Left lung (tissue), 10 donors: ENCODE results near the gene ADH4. TPM values are rescaled to one million over a fixed set of nuclear protein-coding genes. Genes with fewer than 3 reads are reported as not detected.

ENCODE experiments used
- ATAC-seq: fragments of 200-7000 bp; cut with Tn5 transposase; one replicate; pipeline ENCODE4 v1.9.1; 2020; ENCODE audit warnings: moderate library complexity
- DNase-seq, 4 donors: peaks; one replicate each; pipeline ENCODE4 v3.0.0-alpha.2; 2013 to 2020
- H3K27ac ChIP-seq, 2 donors: fragments of 200-600 bp; sonication (generic) in 1 of 2; one replicate each; pipeline versions ENCODE4 v1.5.0 to v1.8.0; 2020 to 2021
- H3K27me3 ChIP-seq, 2 donors: fragments of 200-600 bp; sonication (generic) in 1 of 2; one replicate each; pipeline versions ENCODE4 v1.5.0 to v1.8.0; 2020 to 2021
- H3K36me3 ChIP-seq, 2 donors: fragments of 200-600 bp; sonication (generic) in 1 of 2; one replicate each; pipeline versions ENCODE4 v1.5.0 to v1.8.0; 2020 to 2021
- H3K4me1 ChIP-seq, 2 donors: fragments of 200-600 bp; one replicate each; pipeline ENCODE4 v1.8.0; 2021
- H3K4me3 ChIP-seq, 2 donors: fragments of 200-600 bp; sonication (generic) in 1 of 2; one replicate each; pipeline versions ENCODE4 v1.5.0 to v1.8.0; 2020 to 2021; ENCODE audit warnings: mild to moderate bottlenecking in 1 of 2
- H3K9me3 ChIP-seq, 2 donors: fragments of 200-600 bp; sonication (generic) in 1 of 2; one replicate each; pipeline versions ENCODE4 v1.5.0 to v1.8.0; 2020 to 2021
- CTCF ChIP-seq, 2 donors: fragments of 200-600 bp; sonication (generic) in 1 of 2; IDR thresholded peaks; one replicate each; pipeline versions ENCODE4 v1.5.0 to v1.8.0; 2021; ENCODE audit warnings: antibody characterized with exemption in 2 of 2
- intact Hi-C, 2 donors: fragments of 100-400 bp; cut with DNase I; formaldehyde crosslinking; loops; one replicate each; pipeline versions ENCODE4 v1.11.2 to v1.14.2; 2022
- polyA plus RNA-seq, 6 donors: library from polyadenylated mRNA; unstranded; fragments of 120-200 nt; gene quantifications; one replicate each; pipeline ENCODE4 v1.2.1, GENCODE V29; 2013; ENCODE audit not compliant: insufficient read length in 6 of 6
- total RNA-seq, 2 donors: library from RNA; stranded (reverse); fragmentation: NEBNext Ultra II Directional; extraction: Animal tissue kit (Norgen Biotek cat#: 25700); gene quantifications; one replicate each; pipeline ENCODE4 v1.2.1, GENCODE V29; 2021
- donor health status: DM: no; HTN: yes; CAD: no.
- donor health status: DM: no; HTN: no; CAD: no.

ADH4 gene
- total and polyA plus RNA-seq, 8 donors = 0.48 to 2.0 (median 1.5) TPM; not detected in 2

GRCh38 chr4:99091216-99091575 lies 52.9 kb downstream of the ADH4 start:
- Histone ChIP-seq H3K36me3 (no peaks in the 10 kb centered on the region), H3K27me3 (no peaks in the 10 kb centered on the region), H3K4me3 (no peak overlapping the region), H3K4me1 (peaks cover 4 to 40% of the 10 kb centered on the region in 2 donors), H3K9me3 (no peaks in the 10 kb centered on the region), H3K27ac (peak overlapping the region; percentile 21 to 95)
- no peak for DNase-seq
- intact Hi-C loops = no loop called here
- ATAC-seq = no peak
- no peak for TF ChIP-seq CTCF (IDR thresholded peaks at IDR 0.05)

- ATAC-seq (no peak), DNase-seq (peak in 2 of 4 donors; percentile 37 to 39)
- intact Hi-C loops = no loop called here
- no peak for TF ChIP-seq CTCF (IDR thresholded peaks at IDR 0.05)
- Histone ChIP-seq H3K4me1 (peaks cover 4 to 43% of the 10 kb centered on the region in 2 donors), H3K4me3 (peak overlapping the region in 1 of 2 donors; percentile 66), H3K9me3 (no peaks in the 10 kb centered on the region), H3K36me3 (no peaks in the 10 kb centered on the region), H3K27me3 (no peaks in the 10 kb centered on the region), H3K27ac (peak overlapping the region; percentile 88 to 95)
Observed at GRCh38 chr4:99090481-99091215, 53.4 kb downstream of the ADH4 start.

GRCh38 chr4:99088481-99089365 lies 55.4 kb downstream of the ADH4 start, which contains the start of gene ADH5:
Gene ADH5, minus strand, starts transcription at chr4:99088788. Its CDS starts 88 bp downstream, at chr4:99088700.
- no peak for TF ChIP-seq CTCF (IDR thresholded peaks at IDR 0.05)
- Histone ChIP-seq H3K27ac (peak within 1 kb of the TSS; percentile 88 to 95), H3K4me1 (peaks cover 4 to 44% of the 10 kb centered on the region in 2 donors), H3K27me3 (no peaks in the 10 kb centered on the region), H3K4me3 (peak within 1 kb of the TSS; percentile 64 to 66), H3K36me3 (peaks cover 0 to 17% of the 10 kb centered on the region in 2 donors), H3K9me3 (no peaks in the 10 kb centered on the region)
- ATAC-seq (peak; percentile 98), DNase-seq (peak; percentile 88 to 95 (median 92))
- intact Hi-C loops = no loop called here

- Histone ChIP-seq H3K9me3 (no peaks in the 10 kb centered on the region), H3K4me3 (peak overlapping the region; percentile 64 to 66), H3K27ac (peak overlapping the region; percentile 88 to 95), H3K27me3 (no peaks in the 10 kb centered on the region), H3K4me1 (peaks cover 4 to 44% of the 10 kb centered on the region in 2 donors), H3K36me3 (peaks cover 0 to 24% of the 10 kb centered on the region in 2 donors)
- peak in 3 of 4 donors; percentile 63 to 82 (median 78) for DNase-seq
- intact Hi-C loops = no loop called here
- peak; percentile 71 for ATAC-seq
- no peak for TF ChIP-seq CTCF (IDR thresholded peaks at IDR 0.05)
Observed at GRCh38 chr4:99088023-99088449, 56.1 kb downstream of the ADH4 start.

GRCh38 chr4:99084595-99084994 lies 59.5 kb downstream of the ADH4 start:
- no peaks in the 10 kb centered on the region for H3K9me3 ChIP-seq
- ATAC-seq = no peak
- no peak overlapping the region for H3K27ac ChIP-seq
- TF ChIP-seq CTCF (IDR thresholded peaks at IDR 0.05) = no peak
- intact Hi-C loops = no loop called here
- H3K4me1 ChIP-seq = peaks cover 0 to 30% of the 10 kb centered on the region in 2 donors
- H3K27me3 ChIP-seq = no peaks in the 10 kb centered on the region
- peaks cover 0 to 58% of the 10 kb centered on the region in 2 donors for H3K36me3 ChIP-seq
- no peak for DNase-seq
- H3K4me3 ChIP-seq = no peak overlapping the region
